Uterus (tissue), 4 donors: ENCODE data around the gene RAB44. TPM values are rescaled to one million over a fixed set of nuclear protein-coding genes. Genes with fewer than 3 reads are reported as not detected.
A peak's percentile ranks its signal among the peaks of the same experiment; 100 is the strongest.

Source experiments
- DNase-seq, 2 donors: peaks; one replicate each; pipeline ENCODE4 v3.0.0-alpha.2; 2019 to 2020
- H3K27ac ChIP-seq, 2 donors: fragments of 200-600 bp; sonication (generic); 1 replicate in 1 of 2; 2 replicates in 1 of 2; pipeline ENCODE4 v1.5.1; 2016 to 2018
- H3K27me3 ChIP-seq, 2 donors: fragments of 200-600 bp; sonication (generic); one replicate each; pipeline ENCODE4 v1.5.1; 2018 to 2019; ENCODE audit warnings: control low read depth in 1 of 2
- H3K36me3 ChIP-seq, 2 donors: fragments of 200-600 bp; sonication (generic); one replicate each; pipeline ENCODE4 v1.5.1; 2019; ENCODE audit warnings: control low read depth in 1 of 2
- H3K4me1 ChIP-seq, 2 donors: fragments of 200-600 bp; sonication (generic); one replicate each; pipeline ENCODE4 v1.5.1; 2018 to 2019; ENCODE audit warnings: control low read depth in 1 of 2
- H3K4me3 ChIP-seq, 2 donors: fragments of 200-600 bp; sonication (generic); 1 replicate in 1 of 2; 2 replicates in 1 of 2; pipeline ENCODE4 v1.5.1; 2018 to 2019; ENCODE audit warnings: mild to moderate bottlenecking in 1 of 2
- H3K9me3 ChIP-seq, 2 donors: fragments of 200-600 bp; sonication (generic); one replicate each; pipeline ENCODE4 v1.5.1; 2019; ENCODE audit warnings: control low read depth in 1 of 2
- CTCF ChIP-seq, 4 experiments: fragments of 200-600 bp in 2 of 4; fragments of 450-650 bp in 2 of 4; sonication (generic) in 2 of 4; IDR thresholded peaks; one replicate each; pipeline ENCODE4 v1.5.1; 2016 to 2019; ENCODE audit warnings: antibody characterized with exemption in 4 of 4, mild to moderate bottlenecking in 2 of 4, moderate library complexity in 1 of 4
- POLR2A ChIP-seq, 2 donors: fragments of 450-650 bp; IDR thresholded peaks; one replicate each; pipeline ENCODE4 v1.6.1; 2016; ENCODE audit warnings: antibody characterized with exemption in 2 of 2, mild to moderate bottlenecking in 1 of 2, moderate library complexity in 1 of 2
- intact Hi-C: fragments of 100-400 bp; cut with DNase I; formaldehyde crosslinking; loops from one replicate; pipeline ENCODE4 v1.15.1; 2023; ENCODE audit warnings: low total_unique reads
- total RNA-seq, 4 donors: library from RNA; depleted of rRNA in 3 of 4; stranded (reverse); fragments of >200 nt in 3 of 4; gene quantifications; one replicate each; pipeline versions ENCODE4 v1.1.0 to v1.2.4, GENCODE V29; 2014 to 2023
- donor health status: DM: yes; HTN: yes; CAD: no.

RAB44 gene
- total RNA-seq, 4 donors from 2014 or later, result 0.37 TPM; not detected in 3

GRCh38 chr6:36760685-36761435 lies 63.2 kb downstream of the RAB44 start:
- no peak for DNase-seq
- Histone ChIP-seq H3K36me3 (no peaks in the 10 kb centered on the region), H3K4me3 (no peak overlapping the region), H3K9me3 (no peaks in the 10 kb centered on the region), H3K27me3 (no peaks in the 10 kb centered on the region), H3K27ac (no peak overlapping the region), H3K4me1 (peaks cover 0 to 3% of the 10 kb centered on the region in 2 donors)
- intact Hi-C loops, result loop anchor here (10.0 kb wide), 1 partner anchor 254 kb away; no protein-coding TSS in a partner anchor
- TF ChIP-seq CTCF (IDR thresholded peaks at IDR 0.05) (no peak), POLR2A (IDR thresholded peaks at IDR 0.05) (no peak)

GRCh38 chr6:36762123-36762522 lies 64.5 kb downstream of the RAB44 start:
- TF ChIP-seq POLR2A (IDR thresholded peaks at IDR 0.05) (no peak), CTCF (IDR thresholded peaks at IDR 0.05) (no peak)

GRCh38 chr6:36765190-36765589 lies 67.6 kb downstream of the RAB44 start:
- DNase-seq, result no peak
- Histone ChIP-seq H3K27ac (peak overlapping the region; percentile 25 to 38), H3K4me3 (no peak overlapping the region), H3K27me3 (no peaks in the 10 kb centered on the region), H3K9me3 (no peaks in the 10 kb centered on the region), H3K4me1 (peaks cover 4 to 11% of the 10 kb centered on the region in 2 donors), H3K36me3 (no peaks in the 10 kb centered on the region)
- no peak for TF ChIP-seq POLR2A (IDR thresholded peaks at IDR 0.05)
- no peak for TF ChIP-seq CTCF (IDR thresholded peaks at IDR 0.05)
- intact Hi-C loops, result loop anchor here (10.0 kb wide), 1 partner anchor 250 kb away; no protein-coding TSS in a partner anchor

More at GRCh38 chr6:36762123-36762522, 64.5 kb downstream of the RAB44 start:
- Histone ChIP-seq H3K4me1 (peaks cover 4 to 11% of the 10 kb centered on the region in 2 donors), H3K27me3 (no peaks in the 10 kb centered on the region), H3K27ac (no peak overlapping the region), H3K9me3 (no peaks in the 10 kb centered on the region), H3K36me3 (no peaks in the 10 kb centered on the region), H3K4me3 (no peak overlapping the region)
- intact Hi-C loops, result loop anchor here (10.0 kb wide), 1 partner anchor 253 kb away; no protein-coding TSS in a partner anchor
- DNase-seq, result no peak

GRCh38 chr6:36765594-36766398 lies 68.2 kb downstream of the RAB44 start:
- intact Hi-C loops, result loop anchor here (10.0 kb wide), 1 partner anchor 249 kb away; no protein-coding TSS in a partner anchor
- Histone ChIP-seq H3K4me1 (peaks cover 4 to 11% of the 10 kb centered on the region in 2 donors), H3K4me3 (no peak overlapping the region), H3K27me3 (no peaks in the 10 kb centered on the region), H3K27ac (peak overlapping the region; percentile 25 to 38), H3K36me3 (no peaks in the 10 kb centered on the region), H3K9me3 (no peaks in the 10 kb centered on the region)
- TF ChIP-seq POLR2A (IDR thresholded peaks at IDR 0.05), result no peak
- TF ChIP-seq CTCF (IDR thresholded peaks at IDR 0.05), result peak; percentile 79 to 96 (median 90)
- DNase-seq, result peak; percentile 81 to 88
